Stromal cell of bone marrow (primary cell): ENCODE measurements around the gene METRNL.
A peak's percentile ranks its signal among the peaks of the same experiment; 100 is the strongest.
"Not testable (repeated sequence)": the region's sequence is repeated elsewhere in the genome, so short reads cannot be mapped to it uniquely, and the experiment has no call there.

Experiments
- DNase-seq: peaks from one replicate; pipeline ENCODE4 v3.0.0-alpha.2; 2012; ENCODE audit warnings: low read depth

The METRNL gene

DNA sequence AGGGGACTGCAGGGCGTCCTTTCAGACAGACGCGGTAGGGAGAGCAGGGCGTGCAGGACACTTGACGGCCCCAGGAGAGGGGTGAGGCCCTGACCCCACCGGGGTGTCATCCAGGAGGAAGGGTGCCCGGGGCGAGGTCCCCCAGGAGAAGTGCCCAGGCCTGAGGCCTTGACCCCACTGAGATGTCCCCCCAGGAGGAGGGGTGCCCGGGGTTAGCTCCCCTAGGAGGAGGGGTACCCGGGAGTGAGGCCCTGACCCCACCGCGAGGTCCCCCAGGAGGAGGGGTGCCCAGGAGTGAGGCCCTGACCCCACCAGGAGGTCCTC, 27.2 kb upstream of the METRNL start:
- DNase-seq = no peak

DNA sequence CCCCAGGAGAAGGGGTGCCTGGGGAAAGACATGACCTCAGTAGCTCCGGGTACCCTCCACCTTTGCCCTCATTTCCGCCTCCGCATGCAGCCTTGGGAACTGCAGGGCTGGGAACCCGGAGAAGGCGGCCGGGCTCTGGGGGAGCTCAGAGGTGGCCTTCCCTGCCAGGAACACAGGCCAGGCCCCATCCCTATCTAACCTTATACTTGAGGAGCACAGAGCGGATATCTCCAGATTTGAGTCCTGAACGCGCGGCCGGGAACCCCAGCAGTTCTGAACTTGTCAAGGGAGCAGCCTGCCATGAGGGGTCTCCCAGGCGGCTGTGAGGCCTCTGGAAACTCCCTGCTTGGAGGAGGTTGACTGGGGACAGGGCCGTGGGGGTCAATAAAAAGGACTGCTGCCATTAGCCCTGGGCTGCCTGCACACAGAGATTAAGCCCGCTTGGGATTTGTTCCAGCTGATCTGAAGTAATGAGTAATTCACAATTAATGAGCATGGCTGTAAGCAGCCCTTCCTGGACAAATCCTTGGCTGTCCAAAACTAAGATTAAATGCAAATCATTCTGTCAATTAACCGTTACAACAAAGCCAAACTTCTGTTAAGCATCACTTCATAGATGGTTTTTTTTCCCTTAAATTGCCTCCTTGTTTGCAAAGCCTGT, 26.3 kb upstream of the METRNL start:
- no peak for DNase-seq

DNA sequence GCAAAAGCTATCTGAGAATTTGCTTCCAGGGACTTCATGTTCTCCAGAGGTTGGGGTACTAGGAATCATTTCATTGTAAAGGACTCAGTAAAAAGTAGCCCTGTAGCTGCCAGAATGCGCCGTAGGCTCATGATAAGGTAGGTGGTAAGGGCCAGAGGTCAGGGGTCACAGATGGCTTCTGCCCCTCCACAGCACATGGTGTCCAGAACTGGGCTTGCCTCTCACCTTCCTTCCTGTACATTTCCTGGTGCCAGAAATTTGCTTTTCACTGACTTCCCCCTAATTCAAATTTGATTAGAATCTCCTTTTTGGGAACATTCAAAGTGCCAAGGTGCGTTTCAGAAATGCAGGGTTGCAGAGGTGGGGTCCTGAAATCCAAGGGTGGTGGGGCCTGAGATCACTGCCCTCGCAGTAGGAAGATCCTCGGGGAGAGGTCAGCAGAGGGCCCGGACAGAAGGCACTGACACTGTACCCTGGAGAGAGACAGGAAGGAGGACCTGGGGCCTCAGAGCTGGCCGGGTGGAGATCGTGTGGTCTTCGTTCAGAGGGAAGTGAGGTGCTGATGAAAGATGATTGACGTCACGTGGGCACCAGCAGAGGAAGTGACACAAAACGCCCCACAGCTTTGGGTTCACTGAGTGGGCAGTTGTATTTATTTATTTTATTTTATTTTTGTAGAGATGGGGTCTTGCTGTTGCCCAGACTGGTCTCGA, 25.5 kb upstream of the METRNL start:
- no peak for DNase-seq

DNA sequence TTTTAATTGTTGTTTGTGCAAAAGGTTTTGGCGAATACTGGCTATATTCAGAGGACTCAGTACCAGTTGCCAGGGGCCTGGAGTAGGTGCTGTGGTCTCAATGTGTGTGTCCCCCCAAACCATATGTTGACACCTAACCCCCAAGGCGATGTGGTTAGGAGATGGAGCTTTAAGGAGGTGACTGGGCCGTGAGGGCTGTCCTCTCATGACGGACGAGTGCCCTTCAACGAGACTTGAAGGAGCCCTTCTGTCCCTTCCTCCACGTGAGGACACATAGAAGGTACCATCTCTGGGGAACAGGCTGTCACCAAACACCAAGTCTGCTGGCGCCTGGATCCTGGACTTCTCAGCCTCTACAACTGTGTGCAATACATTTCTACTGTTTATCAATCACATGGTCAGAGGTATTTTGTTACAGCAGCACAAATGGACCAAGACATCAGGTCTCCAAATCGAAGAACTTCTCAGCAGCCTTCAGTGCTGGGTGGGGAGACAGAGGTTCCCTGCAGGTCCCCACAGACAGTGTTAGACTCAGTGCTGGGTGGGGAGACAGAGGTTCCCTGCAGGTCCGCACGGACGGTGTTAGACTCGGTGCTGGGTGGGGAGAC, 24.8 kb upstream of the METRNL start:
- no peak for DNase-seq

- not testable (repeated sequence) for DNase-seq
These were observed 24.2 kb upstream of the METRNL start for GRCh38 chr17:83055176-83055575.

GRCh38 chr17:83055911-83056582, 23.4 kb upstream of the METRNL start:
- DNase-seq = peak; percentile 79

DNA sequence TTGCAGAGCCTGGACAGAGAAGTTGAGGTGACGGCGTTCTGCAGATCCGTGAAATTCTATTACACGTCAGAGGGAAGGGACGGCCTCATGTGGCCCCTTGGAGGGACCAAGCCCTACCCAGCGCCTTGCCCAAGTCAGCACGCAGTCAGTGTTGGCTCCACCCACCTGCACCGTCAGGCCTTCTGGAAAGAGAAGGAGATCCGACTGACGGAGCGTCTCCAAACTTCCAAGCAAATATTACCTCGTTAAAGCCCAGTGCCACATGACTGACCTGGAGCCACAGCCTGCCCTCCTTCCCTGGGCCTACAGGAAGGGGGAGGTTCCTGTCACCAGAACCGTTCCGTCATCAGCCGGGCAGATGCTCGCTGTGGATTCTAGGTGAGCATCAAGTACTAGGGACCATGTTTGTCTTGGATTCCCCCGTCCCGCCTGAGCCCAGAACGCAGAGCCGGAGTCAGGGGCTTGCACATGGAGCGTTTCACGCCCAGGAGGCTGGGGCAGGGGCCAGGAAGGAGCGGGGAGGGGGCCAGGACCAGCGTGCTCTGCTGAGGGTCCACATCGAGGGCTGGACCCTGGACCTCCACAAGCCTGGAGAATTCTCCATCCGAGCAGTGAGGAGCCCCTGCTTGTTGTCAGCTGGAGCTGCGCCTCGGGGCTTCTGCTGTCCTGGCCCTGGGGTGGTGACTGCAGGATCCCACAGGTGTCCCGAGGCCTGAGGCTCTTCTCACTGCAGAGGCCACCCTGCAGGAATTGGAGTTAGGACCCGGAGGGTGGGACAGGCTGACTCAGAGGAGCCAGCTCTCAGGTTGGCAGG, 22.6 kb upstream of the METRNL start:
- DNase-seq = peak; percentile 29

GRCh38 chr17:83057397-83057761, 22.0 kb upstream of the METRNL start:
- DNase-seq = no peak

GRCh38 chr17:83057793-83058265, 21.6 kb upstream of the METRNL start:
- DNase-seq = no peak

DNA sequence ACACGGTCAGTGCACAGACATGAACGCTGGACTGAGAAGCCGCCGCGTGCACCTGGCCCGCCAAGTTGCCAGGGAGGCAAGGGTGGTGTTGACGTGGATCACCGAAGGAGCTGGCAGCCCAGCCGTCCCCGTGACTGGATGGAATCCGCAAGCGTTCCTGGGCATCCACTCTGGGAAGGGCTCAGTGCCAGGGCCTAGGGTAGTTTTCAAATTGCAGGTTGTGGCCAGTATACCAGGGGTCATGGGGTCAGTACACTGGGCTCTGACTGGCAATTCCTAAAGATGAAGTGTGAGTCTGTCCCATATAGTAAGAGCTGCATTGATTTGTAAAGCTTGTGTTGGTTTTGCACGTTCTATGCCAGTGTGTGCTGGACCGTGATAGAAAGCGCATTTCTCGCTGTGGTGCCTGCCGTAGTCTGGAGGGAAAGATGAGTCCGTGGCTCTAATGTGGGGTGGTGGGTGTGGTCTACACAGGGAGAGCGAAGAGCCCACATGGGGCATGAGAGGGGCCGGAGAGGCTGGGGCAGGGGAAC, 21.1 kb upstream of the METRNL start:
- DNase-seq = no peak

- no peak for DNase-seq
These were observed 17.8 kb upstream of the METRNL start for GRCh38 chr17:83061586-83061985.

GRCh38 chr17:83062011-83062817, 17.2 kb upstream of the METRNL start:
- DNase-seq = no peak

DNA sequence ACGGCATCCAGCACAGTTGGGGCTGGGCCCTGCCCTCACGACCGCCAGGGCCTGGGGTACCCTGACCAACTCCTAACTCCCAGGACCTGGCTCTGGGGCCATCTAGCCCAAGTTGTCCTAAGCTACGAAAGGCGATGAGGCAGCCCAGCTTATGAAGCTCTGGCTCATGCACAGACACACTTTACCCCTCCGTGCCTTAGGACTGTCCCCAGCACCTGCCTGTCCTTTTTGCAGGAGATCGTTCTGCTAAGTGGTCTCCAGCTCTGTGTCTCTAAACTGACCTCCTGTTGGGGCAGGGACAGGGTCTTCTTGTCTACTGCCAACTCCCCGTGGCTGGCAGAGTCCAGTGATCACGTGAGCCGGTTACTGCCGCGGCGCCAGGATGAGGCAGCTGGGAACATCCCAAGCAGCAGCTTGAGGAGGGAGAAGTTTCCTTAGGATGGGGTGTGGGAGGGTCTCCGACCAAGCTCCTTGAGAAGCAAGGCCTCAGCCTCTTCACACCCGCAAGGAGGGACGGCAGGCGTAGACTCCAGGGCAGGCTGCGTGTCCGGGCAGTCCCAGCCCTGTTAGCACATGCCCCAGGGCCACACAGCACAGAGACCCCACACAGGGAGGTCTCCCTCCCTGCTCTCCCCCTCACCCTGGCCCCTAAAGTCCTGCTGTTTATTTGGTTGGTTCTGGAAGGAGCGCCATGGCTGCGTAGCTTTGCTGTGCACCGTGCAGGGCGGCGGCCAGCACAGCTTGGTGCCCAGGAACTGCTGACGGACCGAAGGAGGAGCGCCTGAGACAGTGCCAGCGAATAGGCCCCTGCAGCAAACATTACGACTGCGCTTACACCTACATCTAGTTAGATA, 16.4 kb upstream of the METRNL start:
- DNase-seq = no peak

- DNase-seq = no peak
These were observed 15.2 kb upstream of the METRNL start for GRCh38 chr17:83064021-83064731.

GRCh38 chr17:83064732-83065659, 14.4 kb upstream of the METRNL start:
- no peak for DNase-seq

DNA sequence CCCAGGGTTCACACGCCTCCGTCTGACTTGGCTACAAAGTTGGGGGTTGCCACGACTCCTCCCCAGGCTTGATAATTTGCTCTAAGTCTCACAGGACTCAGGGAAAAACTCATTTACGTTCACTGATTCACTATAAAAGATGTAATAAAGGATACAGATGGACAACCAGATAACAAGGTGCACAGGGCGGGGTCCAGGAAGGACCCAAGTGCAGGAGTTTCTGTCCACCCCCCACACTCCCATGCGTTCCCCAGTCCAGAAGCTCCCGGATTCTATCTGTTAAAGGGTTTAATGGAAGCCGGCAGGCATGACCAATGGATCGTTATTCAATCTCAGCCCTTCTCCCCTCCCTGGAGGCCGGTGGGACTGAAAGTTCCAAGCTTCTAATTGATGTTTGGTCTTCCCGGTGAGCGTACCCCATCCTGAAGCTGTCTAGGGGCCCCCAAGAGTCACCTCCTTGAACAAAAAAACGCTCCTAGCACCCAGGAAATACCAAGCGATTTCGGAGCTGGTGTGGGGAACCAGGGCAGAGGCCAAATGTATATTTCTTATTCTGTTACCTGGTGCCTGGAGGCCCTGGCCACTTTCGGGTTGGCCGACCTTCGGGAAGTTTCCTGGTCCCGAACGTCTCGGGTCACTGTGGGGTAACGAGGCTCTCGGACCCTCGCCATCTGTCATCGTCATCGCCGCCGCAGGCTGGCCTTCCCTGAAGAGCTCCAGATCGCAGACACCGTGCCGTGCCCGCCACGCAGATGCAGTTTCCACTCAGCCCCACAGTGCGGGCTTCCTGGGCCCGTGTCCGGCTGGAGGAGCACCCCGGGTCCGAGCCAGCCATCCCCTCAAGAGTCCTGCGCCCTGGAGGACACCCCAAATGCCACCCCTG, 13.5 kb upstream of the METRNL start:
- DNase-seq = no peak

- not testable (repeated sequence) for DNase-seq
These were observed 12.9 kb upstream of the METRNL start for GRCh38 chr17:83066543-83066890.
